SK-N-MC (cell line): Measurements from ENCODE around the gene SETDB1.

Experiments used
- DNase-seq: peaks from one replicate; pipeline ENCODE4 v3.0.0-alpha.2; 2011; ENCODE audit warnings: low read depth, low spot score
- H3K27ac ChIP-seq: fragments of 200-600 bp; sonication (generic); 2 replicates; pipeline ENCODE4 v1.5.1; 2016; ENCODE audit warnings: mixed run types
- H3K36me3 ChIP-seq: fragments of 200-600 bp; sonication (generic); 2 replicates; pipeline ENCODE4 v1.6.1; 2017; ENCODE audit warnings: antibody characterized with exemption, low read length, mixed read lengths; ENCODE audit not compliant: insufficient read depth
- H3K4me3 ChIP-seq: fragments of 200-600 bp; sonication (generic); 2 replicates; pipeline ENCODE4 v1.5.1; 2016
- H3K9ac ChIP-seq: fragments of 200-600 bp; sonication (generic); 2 replicates; pipeline ENCODE4 v1.8.0; 2017; ENCODE audit warnings: mixed run types, mixed read lengths; ENCODE audit not compliant: insufficient read length
- H3K9me3 ChIP-seq: fragments of 200-600 bp; sonication (generic); 2 replicates; pipeline ENCODE4 v1.6.1; 2017; ENCODE audit warnings: low read depth, mild to moderate bottlenecking, antibody characterized with exemption, low read length, moderate library complexity, mixed read lengths
- EZH2 ChIP-seq: fragments of 200-600 bp; sonication (generic); IDR thresholded peaks from one replicate; pipeline ENCODE4 v1.6.1; 2017; ENCODE audit warnings: antibody characterized with exemption
- FOXP2 ChIP-seq: optimal IDR thresholded peaks from 2 replicates; pipeline ENCODE3; 2011; ENCODE audit warnings: mild to moderate bottlenecking, moderate library complexity; ENCODE audit not compliant: insufficient read depth; ENCODE audit errors: extremely low read length, control extremely low read depth
- POLR2AphosphoS5 ChIP-seq: IDR thresholded peaks from 2 replicates; pipeline ENCODE4 v1.6.1; 2012; ENCODE audit warnings: mild to moderate bottlenecking, low read depth, low read length, borderline replicate concordance

Gene SETDB1

GRCh38 chr1:150979092-150980056, 53.2 kb downstream of the SETDB1 start:
- TF ChIP-seq POLR2AphosphoS5 (no peak), EZH2 (no peak), FOXP2 (no peak)
- Histone ChIP-seq H3K9me3 (no peaks in the 10 kb centered on the region), H3K27ac (no peak overlapping the region), H3K9ac (peak overlapping the region; percentile 20), H3K36me3 (no peaks in the 10 kb centered on the region), H3K4me3 (peak overlapping the region; percentile 31; the same call in 1 of the 2 replicates)
- DNase-seq = peak; percentile 64

- H3K27ac ChIP-seq = 0 out of 2 replicates have a peak overlapping the region, but pooled peaks have one; percentile 50
- no peaks in the 10 kb centered on the region for H3K9me3 ChIP-seq
- TF ChIP-seq EZH2 (no peak), FOXP2 (no peak), POLR2AphosphoS5 (no peak)
- H3K4me3 ChIP-seq = no peak overlapping the region
- no peaks in the 10 kb centered on the region for H3K36me3 ChIP-seq
- no peak overlapping the region for H3K9ac ChIP-seq
- no peak for DNase-seq
Observed at GRCh38 chr1:150981177-150981804, 55.1 kb downstream of the SETDB1 start.

GRCh38 chr1:150981805-150982712, 55.9 kb downstream of the SETDB1 start, which contains the start of gene ANXA9:
Gene ANXA9, plus strand, starts transcription at chr1:150982292. Its CDS starts 814 bp downstream, at chr1:150983106.
- no peak within 1 kb of the TSS for H3K4me3 ChIP-seq
- no peak within 1 kb of the TSS for H3K27ac ChIP-seq
- no peaks in the 10 kb centered on the region for H3K9me3 ChIP-seq
- no peak for DNase-seq
- TF ChIP-seq POLR2AphosphoS5 (no peak), FOXP2 (no peak), EZH2 (no peak)
- no peaks in the 10 kb centered on the region for H3K36me3 ChIP-seq
- no peak within 1 kb of the TSS for H3K9ac ChIP-seq

- H3K27ac ChIP-seq = no peak overlapping the region
Observed at GRCh38 chr1:150985179-150985825, 59.1 kb downstream of the SETDB1 start.

DNA sequence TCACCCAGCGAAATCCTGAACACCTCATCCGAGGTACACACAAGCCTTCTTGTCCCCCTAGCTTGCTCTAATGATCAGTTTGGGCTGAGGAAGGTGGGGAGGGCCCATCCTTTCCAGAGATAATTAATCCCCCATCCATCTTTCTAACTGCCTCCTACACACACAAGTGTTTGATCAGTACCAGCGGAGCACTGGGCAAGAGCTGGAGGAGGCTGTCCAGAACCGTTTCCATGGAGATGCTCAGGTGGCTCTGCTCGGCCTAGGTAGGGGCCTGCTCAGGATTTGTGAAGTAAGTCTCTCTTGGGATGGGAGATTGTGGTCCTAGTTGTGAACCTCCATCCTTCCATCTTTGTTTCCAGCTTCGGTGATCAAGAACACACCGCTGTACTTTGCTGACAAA, 61.8 kb downstream of the SETDB1 start:
- Histone ChIP-seq H3K4me3 (no peak overlapping the region), H3K36me3 (no peaks in the 10 kb centered on the region), H3K27ac (no peak overlapping the region)

More at GRCh38 chr1:150985179-150985825, 59.1 kb downstream of the SETDB1 start:
- TF ChIP-seq FOXP2 (no peak), EZH2 (no peak), POLR2AphosphoS5 (no peak)
- H3K9ac ChIP-seq = no peak overlapping the region
- no peak for DNase-seq
- H3K9me3 ChIP-seq = no peaks in the 10 kb centered on the region
- no peak overlapping the region for H3K4me3 ChIP-seq
- no peaks in the 10 kb centered on the region for H3K36me3 ChIP-seq

DNA sequence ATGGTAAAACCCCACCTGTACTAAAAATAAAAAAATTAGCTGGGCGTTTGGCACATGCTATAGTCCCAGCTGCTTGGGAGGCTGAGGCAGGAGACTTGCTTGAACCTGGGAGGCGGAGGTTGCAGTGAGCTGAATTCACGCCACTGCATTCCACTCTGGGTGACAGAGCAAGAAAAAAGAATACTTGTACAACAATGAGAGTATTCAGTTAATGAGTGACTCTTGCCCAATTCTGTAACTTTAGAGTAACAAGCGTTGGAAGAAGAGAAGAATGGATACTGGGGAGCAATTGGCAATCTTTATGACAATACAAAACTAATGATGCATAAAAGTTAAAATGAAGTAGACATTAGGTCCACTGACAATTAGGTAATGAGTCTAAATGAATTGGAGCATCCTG, 66.5 kb downstream of the SETDB1 start:
- DNase-seq = no peak
- Histone ChIP-seq H3K27ac (no peak overlapping the region), H3K4me3 (no peak overlapping the region), H3K36me3 (no peaks in the 10 kb centered on the region), H3K9ac (no peak overlapping the region), H3K9me3 (no peaks in the 10 kb centered on the region)
- no peak for TF ChIP-seq FOXP2
- no peak for TF ChIP-seq POLR2AphosphoS5
- no peak for TF ChIP-seq EZH2

More for the DNA sequence above, 61.8 kb downstream of the SETDB1 start:
- no peak for TF ChIP-seq EZH2
- no peak for TF ChIP-seq FOXP2
- TF ChIP-seq POLR2AphosphoS5 = no peak
- no peaks in the 10 kb centered on the region for H3K9me3 ChIP-seq
- no peak for DNase-seq
- H3K9ac ChIP-seq = no peak overlapping the region

DNA sequence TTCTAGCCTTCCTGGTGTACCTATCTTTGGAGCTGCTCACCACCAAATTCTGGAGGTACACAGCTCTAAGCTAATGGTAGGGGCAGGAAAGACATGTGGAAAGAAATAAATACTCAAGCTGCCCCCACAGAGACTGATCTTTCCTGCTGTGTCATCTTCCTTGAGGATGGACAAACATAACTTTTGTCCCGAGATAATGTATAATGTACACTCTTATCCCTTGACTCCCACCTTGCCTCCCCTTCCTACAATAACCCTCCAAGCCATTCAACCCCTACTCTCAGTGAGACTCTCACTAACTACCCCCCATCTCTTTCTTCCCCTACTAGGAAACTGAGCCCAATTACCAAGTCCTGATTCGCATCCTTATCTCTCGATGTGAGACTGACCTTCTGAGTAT, 68.1 kb downstream of the SETDB1 start:
- Histone ChIP-seq H3K9me3 (no peaks in the 10 kb centered on the region), H3K4me3 (no peak overlapping the region), H3K27ac (no peak overlapping the region), H3K36me3 (no peaks in the 10 kb centered on the region), H3K9ac (no peak overlapping the region)
- no peak for DNase-seq
- TF ChIP-seq EZH2 = no peak
- no peak for TF ChIP-seq FOXP2
- no peak for TF ChIP-seq POLR2AphosphoS5
